Naive B cell (primary cell): ENCODE measurements around the gene FERMT3. TPM values are rescaled to one million over a fixed set of nuclear protein-coding genes. Genes with fewer than 3 reads are reported as not detected.

Source experiments
- ATAC-seq, 2 donors: fragments of 150-1000 bp; cut with Tn5 transposase; 2 replicates each; pipeline ENCODE4 v1.10.0; 2021; ENCODE audit warnings: low read depth in 2 of 2, mild to moderate bottlenecking in 2 of 2, moderate library complexity in 2 of 2
- DNase-seq: peaks from one replicate; pipeline ENCODE4 v3.0.0; 2022
- H3K27ac Mint-ChIP-seq, 6 donors: one replicate each; pipeline ENCODE4 v1.8.0; 2020 to 2022; ENCODE audit warnings: mild to moderate bottlenecking in 6 of 6, mixed read lengths in 6 of 6, moderate library complexity in 5 of 6, inconsistent platforms in 2 of 6
- H3K27me3 Mint-ChIP-seq, 3 donors: one replicate each; pipeline ENCODE4 v1.8.0; 2021 to 2022; ENCODE audit warnings: mixed read lengths in 3 of 3, mild to moderate bottlenecking in 1 of 3
- H3K36me3 Mint-ChIP-seq, 2 donors: one replicate each; pipeline ENCODE4 v1.8.0; 2020 to 2022; ENCODE audit warnings: mixed read lengths in 2 of 2, inconsistent platforms in 1 of 2, mild to moderate bottlenecking in 1 of 2
- H3K4me1 Mint-ChIP-seq, 3 donors: one replicate each; pipeline ENCODE4 v1.8.0; 2020 to 2022; ENCODE audit warnings: mixed read lengths in 3 of 3, inconsistent platforms in 1 of 3, mild to moderate bottlenecking in 1 of 3, moderate library complexity in 1 of 3
- H3K4me3 Mint-ChIP-seq, 8 donors: one replicate each; pipeline ENCODE4 v1.8.0; 2020 to 2022; ENCODE audit warnings: mild to moderate bottlenecking in 8 of 8, mixed read lengths in 8 of 8, moderate library complexity in 8 of 8, inconsistent platforms in 2 of 8
- H3K9me3 Mint-ChIP-seq, 7 donors: one replicate each; pipeline ENCODE4 v1.8.0; 2020 to 2022; ENCODE audit warnings: mixed read lengths in 7 of 7, mild to moderate bottlenecking in 5 of 7, inconsistent platforms in 2 of 7, moderate library complexity in 1 of 7
- polyA plus RNA-seq, 6 donors: library from polyadenylated mRNA; unstranded; fragments of 300-500 nt; fragmentation: Illumina TruSeq; gene quantifications; one replicate each; pipeline ENCODE4 v1.2.3, GENCODE V29; 2021; ENCODE audit warnings: low read depth in 6 of 6

Gene FERMT3
- polyA plus RNA-seq, 6 donors from 2014 or later: 98.6 to 148 (median 118) TPM

- Mint-ChIP-seq H3K4me1 (peaks cover 14 to 27% (median 23%) of the 10 kb centered on the region in 3 donors), H3K9me3 (no peaks in the 10 kb centered on the region), H3K4me3 (peak overlapping the region in 1 of 8 donors; percentile 51), H3K27me3 (no peaks in the 10 kb centered on the region), H3K27ac (peak overlapping the region in 1 of 6 donors; percentile 15), H3K36me3 (no peaks in the 10 kb centered on the region)
- no peak for DNase-seq
- ATAC-seq: no peak
These were observed 28.3 kb upstream of the FERMT3 start for GRCh38 chr11:64178203-64178602.

- no peaks in the 10 kb centered on the region for H3K9me3 Mint-ChIP-seq
- peak overlapping the region in 1 of 8 donors; percentile 20 for H3K4me3 Mint-ChIP-seq
- no peaks in the 10 kb centered on the region for H3K36me3 Mint-ChIP-seq
- DNase-seq (no peak), ATAC-seq (no peak)
- peaks cover 21 to 33% (median 32%) of the 10 kb centered on the region in 3 donors for H3K4me1 Mint-ChIP-seq
- no peaks in the 10 kb centered on the region for H3K27me3 Mint-ChIP-seq
- peak overlapping the region in 1 of 6 donors; percentile 54 for H3K27ac Mint-ChIP-seq
These were observed 27.4 kb upstream of the FERMT3 start for GRCh38 chr11:64178951-64179639.

GRCh38 chr11:64180891-64181290, 25.6 kb upstream of the FERMT3 start:
- ATAC-seq (no peak), DNase-seq (no peak)
- H3K9me3 Mint-ChIP-seq: no peaks in the 10 kb centered on the region
- H3K36me3 Mint-ChIP-seq: no peaks in the 10 kb centered on the region
- no peaks in the 10 kb centered on the region for H3K27me3 Mint-ChIP-seq
- H3K4me1 Mint-ChIP-seq: peaks cover 28 to 44% (median 43%) of the 10 kb centered on the region in 3 donors
- peak overlapping the region in 1 of 8 donors; percentile 22 for H3K4me3 Mint-ChIP-seq
- no peak overlapping the region for H3K27ac Mint-ChIP-seq

- no peak for ATAC-seq
- no peak overlapping the region for H3K27ac Mint-ChIP-seq
- DNase-seq: no peak
- no peaks in the 10 kb centered on the region for H3K27me3 Mint-ChIP-seq
- H3K9me3 Mint-ChIP-seq: no peaks in the 10 kb centered on the region
- H3K4me1 Mint-ChIP-seq: peaks cover 31 to 47% (median 44%) of the 10 kb centered on the region in 3 donors
- no peaks in the 10 kb centered on the region for H3K36me3 Mint-ChIP-seq
- peak overlapping the region in 2 of 8 donors; percentile 30 to 44 for H3K4me3 Mint-ChIP-seq
These were observed 24.8 kb upstream of the FERMT3 start for GRCh38 chr11:64181506-64182411.

- no peaks in the 10 kb centered on the region for H3K9me3 Mint-ChIP-seq
- H3K4me1 Mint-ChIP-seq: peaks cover 24 to 37% (median 34%) of the 10 kb centered on the region in 3 donors
- H3K36me3 Mint-ChIP-seq: no peaks in the 10 kb centered on the region
- no peak overlapping the region for H3K27ac Mint-ChIP-seq
- H3K4me3 Mint-ChIP-seq: peak overlapping the region in 6 of 8 donors; percentile 12 to 94 (median 54)
- ATAC-seq: no peak
- no peaks in the 10 kb centered on the region for H3K27me3 Mint-ChIP-seq
- no peak for DNase-seq
These were observed 22.6 kb upstream of the FERMT3 start for GRCh38 chr11:64183890-64184289.

- H3K4me1 Mint-ChIP-seq: peaks cover 24 to 37% (median 37%) of the 10 kb centered on the region in 3 donors
- ATAC-seq: no peak
- H3K27me3 Mint-ChIP-seq: no peaks in the 10 kb centered on the region
- H3K27ac Mint-ChIP-seq: peak overlapping the region in 3 of 6 donors; percentile 70 to 98 (median 97)
- H3K9me3 Mint-ChIP-seq: no peaks in the 10 kb centered on the region
- no peak for DNase-seq
- peak overlapping the region in 7 of 8 donors; percentile 94 to 100 (median 99) for H3K4me3 Mint-ChIP-seq
- no peaks in the 10 kb centered on the region for H3K36me3 Mint-ChIP-seq
These were observed 21.3 kb upstream of the FERMT3 start for GRCh38 chr11:64185175-64185692.

- Mint-ChIP-seq H3K4me3 (peak within 1 kb of the TSS in 7 of 8 donors; percentile 94 to 100 (median 99)), H3K27ac (peak within 1 kb of the TSS in 5 of 6 donors; percentile 81 to 98 (median 97))
- DNase-seq: peak; percentile 99
These were observed 20.6 kb upstream of the FERMT3 start, which contains the start of gene STIP1 for GRCh38 chr11:64185693-64186491. TSS of gene STIP1 (plus strand) at chr11:64186171. CDS start at chr11:64186262, 91 bp downstream.

GRCh38 chr11:64186492-64187165, 19.9 kb upstream of the FERMT3 start:
- H3K27me3 Mint-ChIP-seq: no peaks in the 10 kb centered on the region
- H3K36me3 Mint-ChIP-seq: no peaks in the 10 kb centered on the region
- DNase-seq: no peak
- no peak overlapping the region for H3K4me3 Mint-ChIP-seq
- peak overlapping the region in 1 of 6 donors; percentile 79 for H3K27ac Mint-ChIP-seq
- H3K4me1 Mint-ChIP-seq: peaks cover 21 to 38% (median 33%) of the 10 kb centered on the region in 3 donors
- no peaks in the 10 kb centered on the region for H3K9me3 Mint-ChIP-seq
- no peak for ATAC-seq

More at GRCh38 chr11:64185693-64186491, 20.6 kb upstream of the FERMT3 start, which contains the start of gene STIP1:
- H3K9me3 Mint-ChIP-seq: no peaks in the 10 kb centered on the region
- ATAC-seq: peak; percentile 86 to 88
- no peaks in the 10 kb centered on the region for H3K36me3 Mint-ChIP-seq
- H3K4me1 Mint-ChIP-seq: peaks cover 22 to 41% (median 40%) of the 10 kb centered on the region in 3 donors
- H3K27me3 Mint-ChIP-seq: no peaks in the 10 kb centered on the region

- DNase-seq (no peak), ATAC-seq (no peak)
- peaks cover 10 to 24% (median 12%) of the 10 kb centered on the region in 3 donors for H3K4me1 Mint-ChIP-seq
- peaks cover 14 to 20% of the 10 kb centered on the region in 2 donors for H3K36me3 Mint-ChIP-seq
- no peak overlapping the region for H3K27ac Mint-ChIP-seq
- no peaks in the 10 kb centered on the region for H3K9me3 Mint-ChIP-seq
- H3K4me3 Mint-ChIP-seq: peak overlapping the region in 1 of 8 donors; percentile 58
- H3K27me3 Mint-ChIP-seq: no peaks in the 10 kb centered on the region
These were observed 14.1 kb upstream of the FERMT3 start for GRCh38 chr11:64192434-64192833.

- no peak overlapping the region for H3K4me3 Mint-ChIP-seq
- peaks cover 6 to 12% (median 10%) of the 10 kb centered on the region in 3 donors for H3K4me1 Mint-ChIP-seq
- peak overlapping the region in 1 of 6 donors; percentile 43 for H3K27ac Mint-ChIP-seq
These were observed 9.9 kb upstream of the FERMT3 start for GRCh38 chr11:64196626-64197025.

GRCh38 chr11:64198511-64198910, 8.0 kb upstream of the FERMT3 start:
- no peak for ATAC-seq
- no peak for DNase-seq
- H3K4me3 Mint-ChIP-seq: no peak overlapping the region
- H3K27ac Mint-ChIP-seq: no peak overlapping the region
- H3K9me3 Mint-ChIP-seq: no peaks in the 10 kb centered on the region
- H3K27me3 Mint-ChIP-seq: no peaks in the 10 kb centered on the region
- H3K36me3 Mint-ChIP-seq: peaks cover 27 to 32% of the 10 kb centered on the region in 2 donors
- peaks cover 0 to 10% (median 0%) of the 10 kb centered on the region in 3 donors for H3K4me1 Mint-ChIP-seq

More at GRCh38 chr11:64196626-64197025, 9.9 kb upstream of the FERMT3 start:
- no peak for DNase-seq
- H3K36me3 Mint-ChIP-seq: peaks cover 18 to 28% of the 10 kb centered on the region in 2 donors
- H3K9me3 Mint-ChIP-seq: no peaks in the 10 kb centered on the region
- no peak for ATAC-seq
- H3K27me3 Mint-ChIP-seq: no peaks in the 10 kb centered on the region

- H3K27ac Mint-ChIP-seq: no peak overlapping the region
- DNase-seq (no peak), ATAC-seq (no peak)
- H3K27me3 Mint-ChIP-seq: no peaks in the 10 kb centered on the region
- no peak overlapping the region for H3K4me3 Mint-ChIP-seq
- H3K36me3 Mint-ChIP-seq: peaks cover 23 to 33% of the 10 kb centered on the region in 2 donors
- peaks cover 17 to 26% (median 24%) of the 10 kb centered on the region in 3 donors for H3K4me1 Mint-ChIP-seq
- no peaks in the 10 kb centered on the region for H3K9me3 Mint-ChIP-seq
These were observed 5.0 kb upstream of the FERMT3 start for GRCh38 chr11:64201543-64201942.
